GM23248 (cell line): ENCODE measurements around the gene LENG8.

Experiments used
- EZH2 ChIP-seq: fragments of 200-600 bp; sonication (generic); IDR thresholded peaks from 2 replicates; pipeline ENCODE4 v1.6.1; 2018; ENCODE audit warnings: antibody characterized with exemption, mild to moderate bottlenecking; ENCODE audit not compliant: insufficient read depth, poor library complexity, severe bottlenecking
- EZH2phosphoT487 ChIP-seq: fragments of 200-600 bp; sonication (generic); IDR thresholded peaks from 2 replicates; pipeline ENCODE4 v1.6.1; 2018; ENCODE audit warnings: antibody characterized with exemption, moderate library complexity, mild to moderate bottlenecking, low read depth; ENCODE audit not compliant: insufficient read depth

- TF ChIP-seq EZH2phosphoT487 (no peak), EZH2 (no peak)
These were observed 7.7 kb downstream of the LENG8 start for GRCh38 chr19:54456423-54457373.
